Right ventricle myocardium superior (tissue), 1 donor: ENCODE data around the gene SMYD5. TPM values are rescaled to one million over a fixed set of nuclear protein-coding genes. Genes with fewer than 3 reads are reported as not detected.

ENCODE experiments used
- ATAC-seq: fragments of 200-7000 bp; cut with Tn5 transposase; one replicate; pipeline ENCODE4 v1.9.1; 2020; ENCODE audit warnings: mild to moderate bottlenecking; ENCODE audit not compliant: poor library complexity
- DNase-seq: peaks from one replicate; pipeline ENCODE4 v3.0.0-alpha.2; 2020
- intact Hi-C: fragments of 100-400 bp; cut with DNase I; formaldehyde crosslinking; loops from one replicate; pipeline ENCODE4 v1.11.2; 2022
- total RNA-seq: library from RNA; stranded (reverse); fragmentation: NEBNext Ultra II Directional; extraction: Animal tissue kit (Norgen Biotek cat#: 25700); gene quantifications from one replicate; pipeline ENCODE4 v1.2.1, GENCODE V29; 2021
- donor health status: DM: no; HTN: yes; CAD: no; lungs with severe emphysema.

SMYD5 gene
- total RNA-seq, 1 donor from 2014 or later: 15.5 TPM

DNA sequence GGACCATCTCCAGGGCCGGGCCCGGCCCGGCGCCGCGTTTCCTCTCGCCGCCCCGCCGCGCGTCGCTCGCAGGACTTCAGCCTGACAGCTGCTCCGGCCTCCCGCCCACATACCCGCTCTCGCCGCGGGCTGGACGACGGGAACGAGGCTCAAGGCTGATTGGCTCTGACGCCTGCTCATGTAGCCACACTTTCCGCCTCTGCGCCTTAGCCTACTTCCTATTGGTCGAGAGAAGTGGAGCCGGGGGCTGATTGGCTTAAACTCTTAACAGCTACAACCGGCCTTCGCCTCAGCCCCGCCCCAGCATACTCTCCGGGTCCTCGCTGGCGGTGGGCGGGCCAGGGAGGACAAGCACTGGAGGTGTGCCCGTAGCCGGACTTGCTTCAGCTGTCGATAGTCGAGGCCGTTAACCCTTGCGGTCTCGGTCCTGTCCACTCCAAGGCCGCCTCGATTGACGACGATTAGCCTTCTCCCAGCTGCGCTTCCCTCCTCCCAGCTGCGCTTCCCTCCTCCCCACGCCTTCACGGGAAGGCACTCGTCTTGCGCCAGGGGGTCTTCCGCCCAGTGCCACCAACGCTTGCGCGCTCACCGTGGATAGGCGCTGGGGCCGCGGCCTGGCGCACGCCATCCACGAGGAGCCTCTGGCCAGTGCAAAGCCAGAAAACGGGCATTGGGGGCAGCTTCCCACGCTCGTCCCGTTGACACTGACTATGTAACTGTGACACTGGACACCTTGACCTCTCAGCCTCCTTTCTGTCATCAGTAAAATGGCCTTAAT lies 19.3 kb downstream of the SMYD5 start, which contains the start of gene PRADC1:
PRADC1 (minus strand) TSS at position 86 of the 778 bp plus-strand sequence; CDS start at position 7, 79 bp downstream.
- ATAC-seq (peak; percentile 93), DNase-seq (peak; percentile 99)
- intact Hi-C loops: no loop called here

DNA sequence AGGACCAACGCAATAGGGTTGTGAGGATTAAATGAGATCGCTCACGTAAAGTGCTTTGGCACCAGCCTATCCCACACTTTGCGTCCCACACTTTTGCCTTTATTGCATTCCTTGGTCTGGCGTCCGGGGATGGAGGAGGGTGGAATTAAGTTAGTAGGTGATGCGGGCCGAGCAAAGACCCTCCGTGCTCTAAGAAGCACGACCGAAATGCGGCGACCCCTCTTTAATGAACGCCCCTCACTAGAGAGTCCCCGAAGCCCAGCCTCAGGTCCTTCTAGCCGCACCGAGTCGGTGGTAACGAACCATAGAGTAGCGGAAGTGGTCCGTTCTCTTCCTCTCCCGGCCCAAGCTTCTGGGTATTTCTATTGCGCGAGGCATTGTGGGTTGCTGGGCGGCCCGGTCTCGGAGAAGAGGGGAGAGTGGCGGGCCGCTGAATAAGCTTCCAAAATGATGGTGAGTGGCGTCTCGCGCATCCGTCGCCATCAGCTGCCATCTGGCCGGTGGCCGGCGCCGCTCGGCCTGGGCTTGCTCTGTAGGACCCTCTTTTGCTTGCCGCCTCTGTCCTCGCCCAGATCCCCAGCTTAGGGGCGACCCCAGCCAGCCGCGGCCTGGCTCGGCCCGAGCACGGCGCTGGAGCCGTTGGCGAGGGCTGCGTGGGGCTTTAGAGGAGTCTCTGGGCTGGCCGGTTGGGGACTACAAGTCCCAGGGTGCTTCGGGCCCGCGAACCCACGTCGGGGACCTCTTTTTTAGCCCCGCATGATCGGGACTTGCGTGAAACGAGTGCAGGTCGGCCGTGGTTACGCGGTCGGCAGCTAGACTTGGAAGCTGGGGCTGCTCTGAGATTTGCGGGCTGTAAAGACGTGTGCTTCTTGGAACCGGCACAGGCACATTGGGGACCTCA lies 20.1 kb downstream of the SMYD5 start, which contains the start of gene CCT7:
CCT7 (plus strand) TSS at position 377 of the 901 bp plus-strand sequence; CDS start at position 448, 71 bp downstream.
- intact Hi-C loops: no loop called here
- peak; percentile 93 for ATAC-seq
- DNase-seq: peak; percentile 91

DNA sequence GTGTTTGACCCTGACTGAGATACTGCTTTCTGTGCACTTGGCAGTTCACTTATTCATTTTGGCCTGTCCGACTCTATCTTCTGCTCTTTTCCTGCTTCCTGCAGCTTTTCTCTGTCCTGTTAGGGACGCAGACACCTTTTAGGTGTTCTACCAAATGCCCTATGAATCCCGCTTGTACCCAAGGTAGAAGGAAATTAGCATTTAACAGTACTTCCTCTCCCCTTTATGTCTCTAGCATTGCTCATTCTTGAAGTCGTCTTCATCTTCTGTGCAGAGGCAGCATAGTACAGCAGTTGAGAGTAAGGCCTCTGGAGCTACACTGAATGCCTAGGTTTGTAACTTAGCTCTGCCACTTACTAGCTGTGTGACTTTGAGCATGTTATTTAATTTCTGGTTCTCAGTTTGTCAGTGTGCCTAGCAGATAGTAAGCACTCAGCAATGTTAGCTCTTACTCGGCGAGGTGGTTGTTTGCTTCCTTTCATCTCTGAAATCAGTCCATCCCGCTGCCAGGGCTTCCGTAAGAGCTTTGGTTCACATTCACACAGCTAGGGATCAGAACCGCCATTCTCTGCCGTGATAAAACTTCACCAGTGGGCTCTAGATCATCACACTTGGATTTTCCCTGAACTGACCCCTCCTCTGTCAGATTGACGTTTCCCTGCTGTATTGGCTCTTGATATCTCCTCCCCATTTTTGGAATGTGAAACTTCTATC lies 21.4 kb downstream of the SMYD5 start:
- intact Hi-C loops: no loop called here
- DNase-seq: no peak
- no peak for ATAC-seq

DNA sequence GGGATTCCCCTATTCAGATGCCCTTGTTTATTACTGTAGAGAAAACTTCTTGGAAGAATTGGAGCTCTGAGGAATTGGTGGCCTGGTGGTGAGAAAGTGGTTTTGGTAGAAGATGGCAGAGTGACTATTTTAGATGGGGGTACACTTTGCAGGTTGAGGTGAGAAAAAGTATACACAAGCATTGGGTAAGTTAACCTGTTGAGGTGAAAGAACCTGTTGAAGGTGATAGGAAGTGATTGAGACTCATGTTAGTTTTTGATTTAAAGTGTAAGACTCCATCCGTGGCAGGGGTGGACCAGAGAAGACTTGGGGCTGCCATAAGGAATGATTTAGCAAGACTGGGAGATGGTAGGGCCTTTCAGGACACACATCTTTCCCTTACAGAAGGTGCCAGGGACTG lies 23.1 kb downstream of the SMYD5 start:
- no peak for ATAC-seq
- no peak for DNase-seq
- intact Hi-C loops: no loop called here

DNA sequence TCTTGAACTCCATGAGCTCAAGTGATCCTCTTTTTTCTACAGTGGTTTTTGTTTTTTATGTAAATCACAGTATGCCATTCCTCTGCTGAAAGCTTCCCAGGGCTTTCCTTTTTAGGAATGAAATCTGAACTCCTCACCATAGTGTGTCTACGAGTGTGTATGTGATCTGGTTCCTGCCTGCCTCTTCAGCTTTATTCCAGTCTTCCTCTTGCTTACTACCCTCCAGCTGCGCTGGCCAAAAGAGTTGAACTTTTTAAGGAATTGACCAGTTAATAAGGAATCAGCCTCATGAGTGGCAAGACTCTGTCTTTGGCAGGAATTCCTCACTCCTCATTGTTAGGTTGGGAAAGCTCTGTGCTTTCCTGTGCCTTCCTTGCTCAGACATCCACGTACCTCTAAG lies 24.1 kb downstream of the SMYD5 start:
- no peak for DNase-seq
- intact Hi-C loops: no loop called here
- no peak for ATAC-seq

DNA sequence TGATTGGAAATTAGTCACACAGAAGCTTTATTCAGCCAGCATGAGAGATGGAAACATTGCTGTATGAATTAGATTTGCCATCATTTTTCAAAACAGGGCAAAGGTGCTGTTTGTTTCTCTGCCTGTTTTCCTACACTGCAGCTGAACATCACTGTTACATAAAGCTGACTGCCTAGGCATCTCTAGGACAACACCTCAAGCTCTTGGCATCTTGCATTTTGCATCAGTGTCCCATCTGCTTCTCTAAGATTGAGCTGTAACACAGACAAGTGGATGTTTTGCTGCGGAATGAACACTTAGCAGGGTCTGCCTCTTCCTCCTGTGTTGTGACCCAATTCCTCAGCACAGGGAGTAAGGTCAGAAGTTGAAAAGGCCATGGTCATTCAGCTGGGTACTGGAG lies 24.9 kb downstream of the SMYD5 start:
- ATAC-seq: no peak
- no peak for DNase-seq
- intact Hi-C loops: no loop called here

DNA sequence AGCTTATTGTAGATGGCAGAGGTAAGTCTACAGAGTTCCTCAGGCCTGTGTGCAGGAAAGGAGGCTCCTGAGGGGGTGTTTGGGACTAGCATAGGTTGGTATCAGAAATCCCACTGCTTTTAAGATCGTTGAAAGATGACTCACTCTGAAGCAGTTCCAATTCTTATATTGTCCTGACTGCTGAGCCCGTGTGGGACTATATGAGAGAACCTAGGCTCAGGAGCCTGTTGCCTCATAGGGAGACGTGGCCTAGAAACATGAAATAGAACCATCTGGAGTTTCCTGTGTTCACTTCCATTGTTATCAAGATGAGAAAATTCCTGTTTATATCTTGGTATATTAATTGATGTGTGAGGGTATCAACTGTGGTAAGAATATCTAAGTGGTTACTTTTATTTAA lies 25.7 kb downstream of the SMYD5 start:
- DNase-seq: no peak
- intact Hi-C loops: no loop called here
- ATAC-seq: no peak

DNA sequence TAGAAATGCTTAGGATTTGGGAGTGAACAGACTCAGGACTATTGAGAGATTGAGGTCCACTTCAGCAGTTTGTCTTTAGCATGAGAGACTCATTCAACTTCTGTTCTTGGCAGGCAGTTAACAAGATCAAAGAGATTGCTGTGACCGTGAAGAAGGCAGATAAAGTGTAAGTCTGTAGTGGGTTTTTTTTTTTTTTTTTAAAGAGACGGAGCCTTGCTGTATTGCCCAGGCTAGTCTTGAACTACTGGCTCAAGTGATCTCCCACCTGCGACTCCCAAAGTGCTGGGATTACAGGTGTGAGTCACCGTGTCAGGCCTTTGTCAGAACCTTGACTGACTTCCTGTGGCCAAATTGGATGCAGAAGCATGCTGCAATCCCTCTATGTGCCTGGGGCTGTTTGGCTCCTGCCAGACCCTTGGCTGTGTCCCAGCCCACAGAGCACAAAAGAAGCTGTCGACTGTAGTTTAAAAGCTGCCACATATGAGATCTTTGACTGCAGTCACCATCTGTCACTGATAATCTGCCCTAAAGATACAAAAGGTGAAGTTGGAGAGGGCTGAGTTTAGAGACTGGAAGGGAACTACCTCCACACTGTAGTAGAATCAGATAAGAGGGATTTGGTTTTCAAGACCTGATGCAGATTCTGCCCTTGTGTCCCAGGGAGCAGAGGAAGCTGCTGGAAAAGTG lies 30.0 kb downstream of the SMYD5 start:
- ATAC-seq: peak; percentile 61
- intact Hi-C loops: no loop called here
- DNase-seq: no peak

DNA sequence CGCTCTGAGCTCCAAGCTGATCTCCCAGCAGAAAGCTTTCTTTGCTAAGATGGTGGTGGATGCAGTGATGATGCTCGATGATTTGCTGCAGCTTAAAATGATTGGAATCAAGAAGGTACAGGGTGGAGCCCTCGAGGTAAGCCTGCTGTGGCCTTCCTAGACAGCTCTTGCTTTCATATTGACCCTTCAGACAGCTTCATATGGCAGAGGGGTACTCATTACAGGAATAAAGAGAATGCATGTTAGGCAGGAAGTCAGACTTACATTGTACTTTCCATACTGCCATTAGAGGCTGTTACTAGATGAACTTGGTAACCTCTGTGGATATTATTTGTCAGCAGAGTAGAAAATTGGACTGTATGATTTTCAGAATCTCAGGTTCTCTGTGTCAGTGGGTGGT lies 30.5 kb downstream of the SMYD5 start:
- DNase-seq (no peak), ATAC-seq (no peak)
- intact Hi-C loops: no loop called here

DNA sequence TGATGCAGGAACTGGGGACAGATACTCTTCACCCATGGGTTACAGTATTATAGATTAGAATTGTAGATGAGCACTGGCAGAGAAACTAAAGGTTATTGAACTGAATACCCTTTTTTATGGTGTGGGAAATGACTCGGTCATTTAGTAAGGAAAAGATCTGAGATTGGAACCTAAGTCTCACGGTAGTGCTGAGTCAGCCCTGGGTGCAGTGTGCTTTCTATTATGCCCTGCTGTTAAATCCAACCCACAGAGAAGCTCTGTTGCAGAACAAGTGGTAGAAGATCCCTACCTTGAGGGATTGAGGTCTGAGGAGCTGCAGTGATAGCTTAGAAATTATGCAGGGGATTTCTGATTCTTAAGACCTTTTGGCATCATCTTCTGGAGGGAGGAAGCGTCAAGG lies 32.8 kb downstream of the SMYD5 start:
- intact Hi-C loops: no loop called here
- DNase-seq (no peak), ATAC-seq (no peak)

DNA sequence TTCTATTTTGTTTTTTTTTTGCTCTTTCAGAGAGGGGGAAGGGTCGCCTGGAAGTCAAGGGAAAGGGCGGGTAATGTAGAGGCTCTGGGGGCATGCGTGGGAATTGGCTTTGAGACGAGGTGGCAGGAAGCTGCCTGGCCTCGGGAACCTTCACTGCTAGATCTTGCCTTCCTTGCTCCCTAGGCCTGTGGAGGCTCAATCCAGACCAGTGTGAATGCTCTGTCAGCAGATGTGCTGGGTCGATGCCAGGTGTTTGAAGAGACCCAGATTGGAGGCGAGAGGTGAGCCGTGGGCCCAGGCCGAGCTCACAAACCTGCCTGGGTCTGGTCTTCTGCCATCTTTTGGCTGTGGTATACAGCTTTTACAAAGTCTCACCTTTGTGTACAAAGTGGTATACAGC lies 35.6 kb downstream of the SMYD5 start:
- intact Hi-C loops: no loop called here
- ATAC-seq (peak; percentile 34), DNase-seq (no peak)

DNA sequence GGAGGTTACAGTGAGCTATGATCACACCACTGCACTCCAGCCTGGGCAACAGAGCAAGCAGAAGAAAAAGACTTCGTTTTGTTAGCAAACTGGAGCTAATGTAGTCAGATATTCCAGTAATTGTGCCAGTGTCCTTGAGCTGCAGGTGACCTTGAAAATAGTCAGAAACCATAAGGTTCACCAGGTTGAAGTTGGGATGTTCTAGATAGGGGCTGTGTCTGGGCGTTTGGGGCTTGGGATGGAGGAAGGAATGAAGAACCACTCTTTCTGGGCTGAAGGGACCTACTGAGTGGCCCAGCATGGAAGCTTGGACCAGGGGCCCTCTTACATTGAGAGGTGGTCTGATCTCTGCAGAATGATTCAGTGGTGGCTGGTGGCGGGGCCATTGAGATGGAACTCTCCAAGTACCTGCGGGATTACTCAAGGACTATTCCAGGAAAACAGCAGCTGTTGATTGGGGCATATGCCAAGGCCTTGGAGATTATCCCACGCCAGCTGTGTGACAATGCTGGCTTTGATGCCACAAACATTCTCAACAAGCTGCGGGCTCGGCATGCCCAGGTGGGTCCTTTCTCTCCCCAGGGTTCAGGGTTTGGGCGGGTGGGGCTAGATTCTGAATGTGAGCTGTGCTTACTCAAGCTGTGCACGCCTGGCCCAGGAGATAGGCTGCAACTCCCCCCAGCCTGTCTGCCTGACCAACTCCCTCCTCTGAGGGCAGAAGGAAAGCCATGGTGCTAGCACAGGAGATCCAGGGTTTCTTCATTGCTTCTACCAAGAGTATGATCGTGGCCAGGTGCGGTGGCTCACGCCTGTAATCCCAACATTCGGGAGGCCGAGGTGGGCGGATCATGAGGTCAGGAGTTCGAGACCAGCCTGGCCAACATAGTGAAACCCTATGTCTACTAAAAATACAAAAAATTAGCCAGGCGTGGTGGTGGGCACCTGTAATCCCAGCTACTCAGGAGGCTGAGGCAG lies 37.1 kb downstream of the SMYD5 start:
- intact Hi-C loops: no loop called here
- ATAC-seq (no peak), DNase-seq (no peak)

DNA sequence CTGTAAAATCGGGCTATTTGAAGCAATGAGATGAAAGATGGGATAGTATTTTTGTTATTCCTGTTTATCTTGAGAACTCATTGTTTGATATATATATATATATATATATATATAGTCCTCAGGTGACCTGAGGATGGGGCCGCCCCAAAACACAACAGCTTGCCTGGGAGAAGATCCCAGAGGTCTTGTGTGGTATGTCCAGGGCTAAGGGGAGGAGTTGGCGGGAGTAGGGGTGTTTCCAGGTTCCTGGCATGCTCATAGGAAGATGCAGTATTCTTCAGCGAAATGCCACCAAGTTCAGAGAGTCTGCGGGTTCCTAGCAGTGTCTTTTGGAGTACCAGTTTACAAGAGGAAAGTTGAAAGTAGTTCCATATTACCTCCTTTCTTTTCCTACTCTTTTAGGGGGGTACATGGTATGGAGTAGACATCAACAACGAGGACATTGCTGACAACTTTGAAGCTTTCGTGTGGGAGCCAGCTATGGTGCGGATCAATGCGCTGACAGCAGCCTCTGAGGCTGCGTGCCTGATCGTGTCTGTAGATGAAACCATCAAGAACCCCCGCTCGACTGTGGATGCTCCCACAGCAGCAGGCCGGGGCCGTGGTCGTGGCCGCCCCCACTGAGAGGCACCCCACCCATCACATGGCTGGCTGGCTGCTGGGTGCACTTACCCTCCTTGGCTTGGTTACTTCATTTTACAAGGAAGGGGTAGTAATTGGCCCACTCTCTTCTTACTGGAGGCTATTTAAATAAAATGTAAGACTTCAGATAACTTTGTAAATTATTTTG lies 38.4 kb downstream of the SMYD5 start:
- ATAC-seq: no peak
- no peak for DNase-seq
- intact Hi-C loops: no loop called here

DNA sequence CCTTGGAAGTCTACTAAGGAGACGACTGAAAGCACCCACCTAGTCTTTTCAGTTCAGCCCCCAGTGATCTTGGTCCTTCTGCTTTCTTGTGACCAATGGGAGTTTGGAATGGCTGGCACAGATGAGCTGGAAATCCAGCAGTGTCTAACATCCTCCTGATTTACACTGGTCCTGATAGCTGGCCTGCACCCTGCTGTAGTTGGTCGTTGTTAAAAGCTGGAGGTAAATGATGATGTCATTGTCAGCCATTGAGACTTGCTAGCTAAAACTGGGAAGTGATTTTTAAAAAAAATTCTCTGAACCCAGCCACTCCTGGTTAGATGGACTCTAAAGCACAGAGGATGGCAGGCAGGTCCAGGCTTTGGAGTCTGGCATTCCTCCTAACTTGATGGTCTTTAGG lies 39.4 kb downstream of the SMYD5 start:
- DNase-seq: no peak
- ATAC-seq: no peak
- intact Hi-C loops: no loop called here

DNA sequence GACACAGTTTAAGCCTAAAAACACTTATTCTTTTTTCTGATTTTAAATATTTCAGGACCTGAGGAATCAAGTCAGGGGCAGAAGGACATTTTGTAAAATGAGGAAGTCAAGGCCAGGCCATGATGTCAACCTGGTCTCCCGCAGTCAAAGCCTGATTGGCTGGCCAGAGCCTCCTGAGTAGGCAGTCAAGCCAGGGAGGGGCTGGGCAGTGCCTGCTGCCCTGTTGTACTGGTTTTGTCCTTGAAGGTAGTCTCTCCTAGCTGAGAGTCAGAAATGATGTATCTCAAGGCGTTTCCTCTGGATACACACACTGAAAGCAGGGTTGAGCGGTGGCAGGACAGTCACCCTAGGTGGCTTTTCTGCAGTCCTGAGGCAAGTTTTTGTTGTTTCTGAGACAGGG lies 39.9 kb downstream of the SMYD5 start:
- ATAC-seq (no peak), DNase-seq (no peak)
- intact Hi-C loops: no loop called here

DNA sequence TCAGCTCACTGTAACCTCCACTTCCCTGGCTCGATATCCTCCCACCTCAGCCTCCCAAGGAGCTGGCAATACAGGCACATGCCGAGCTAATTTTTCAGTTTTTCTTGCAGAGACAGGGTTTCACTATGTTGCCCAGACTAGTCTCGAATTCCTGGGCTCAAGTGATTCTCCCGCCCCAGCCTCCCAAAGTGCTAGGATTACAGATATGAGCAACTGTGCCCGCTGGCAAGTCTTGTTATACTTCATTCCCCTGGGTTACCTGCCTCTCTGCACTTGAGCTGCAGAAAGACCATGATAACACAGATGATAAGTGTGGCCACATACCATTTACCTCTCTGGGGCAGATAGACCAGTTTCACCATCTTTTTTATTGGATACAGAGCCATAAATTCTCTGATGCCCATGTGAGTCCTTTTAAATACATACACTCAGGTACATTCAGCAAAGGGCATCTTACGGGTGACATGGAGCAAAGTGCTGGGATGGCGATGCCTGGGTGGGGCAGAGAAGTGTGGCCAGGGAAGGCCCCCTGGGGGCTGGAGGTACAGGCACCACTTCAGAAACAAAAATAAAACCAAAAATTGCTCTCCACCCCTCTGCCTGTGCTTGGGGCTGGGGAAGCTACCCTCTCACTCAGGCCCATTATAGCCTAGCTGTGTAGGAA lies 40.4 kb downstream of the SMYD5 start:
- intact Hi-C loops: no loop called here
- DNase-seq (no peak), ATAC-seq (no peak)
